Testis (tissue), 2 donors: ENCODE data around the gene CORO2B.

Experiments
- CTCF ChIP-seq, 3 experiments: fragments of 450-650 bp in 2 of 3; fragments of 200-600 bp in 1 of 3; sonication (generic) in 1 of 3; IDR thresholded peaks; one replicate each; pipeline ENCODE4 v1.5.1; 2016 to 2019; ENCODE audit warnings: antibody characterized with exemption in 3 of 3, mild to moderate bottlenecking in 2 of 3, moderate library complexity in 1 of 3
- POLR2A ChIP-seq: fragments of 450-650 bp; IDR thresholded peaks from one replicate; pipeline ENCODE4 v1.6.1; 2017; ENCODE audit warnings: antibody characterized with exemption, mild to moderate bottlenecking, moderate library complexity

GRCh38 chr15:68578980-68579935 is at the start of gene CORO2B:
- no peak for TF ChIP-seq CTCF (IDR thresholded peaks at IDR 0.05)
- no peak for TF ChIP-seq POLR2A
